H9 (cell line): Measurements from ENCODE around the gene SATB1. TPM values are rescaled to one million over a fixed set of nuclear protein-coding genes. Genes with fewer than 3 reads are reported as not detected.

Experiments
- DNase-seq: peaks from one replicate; pipeline ENCODE4 v3.0.0-alpha.2; 2017
- H2AFZ ChIP-seq: one replicate; pipeline ENCODE4 v1.6.1; 2013; ENCODE audit warnings: mild to moderate bottlenecking, low read length, control low read depth, moderate library complexity
- H2AK5ac ChIP-seq: 2 replicates; pipeline ENCODE4 v1.6.1; 2013; ENCODE audit warnings: low read length, control low read depth, mixed read lengths; ENCODE audit not compliant: insufficient read length
- H2BK120ac ChIP-seq: one replicate; pipeline ENCODE4 v1.6.1; 2013; ENCODE audit warnings: low read depth, mild to moderate bottlenecking, low read length, control low read depth, inconsistent platforms; ENCODE audit not compliant: poor library complexity, severe bottlenecking
- H2BK12ac ChIP-seq: 2 replicates; pipeline ENCODE4 v1.6.1; 2013; ENCODE audit warnings: low read length, control low read depth, mixed read lengths, low read depth; ENCODE audit not compliant: insufficient read length
- H2BK15ac ChIP-seq: 2 replicates; pipeline ENCODE4 v1.6.1; 2013; ENCODE audit warnings: low read depth, low read length, control low read depth
- H2BK20ac ChIP-seq: one replicate; pipeline ENCODE4 v1.6.1; 2013; ENCODE audit warnings: low read depth, mild to moderate bottlenecking, low read length, control low read depth, inconsistent platforms; ENCODE audit not compliant: poor library complexity, severe bottlenecking
- H2BK5ac ChIP-seq: 2 replicates; pipeline ENCODE4 v1.6.1; 2013; ENCODE audit warnings: low read length, control low read depth, mixed read lengths; ENCODE audit not compliant: insufficient read length
- H3K14ac ChIP-seq: 2 replicates; pipeline ENCODE4 v1.6.1; 2013; ENCODE audit warnings: low read length, control low read depth; ENCODE audit not compliant: insufficient read depth
- H3K18ac ChIP-seq: 2 replicates; pipeline ENCODE4 v1.6.1; 2013; ENCODE audit warnings: low read depth, mild to moderate bottlenecking, mixed read lengths, low read length, control low read depth; ENCODE audit not compliant: insufficient read length
- H3K23ac ChIP-seq: 2 replicates; pipeline ENCODE4 v1.6.1; 2013; ENCODE audit warnings: low read length, control low read depth, mixed read lengths, low read depth; ENCODE audit not compliant: insufficient read length
- H3K23me2 ChIP-seq: 2 replicates; pipeline ENCODE4 v1.6.1; 2013; ENCODE audit warnings: low read depth, mild to moderate bottlenecking, mixed read lengths, low read length, control low read depth; ENCODE audit not compliant: insufficient read length, poor library complexity, severe bottlenecking
- H3K27ac ChIP-seq: 2 replicates; pipeline ENCODE4 v1.5.1; 2013; ENCODE audit warnings: low read length, control low read depth, mixed read lengths, low read depth; ENCODE audit not compliant: insufficient read length
- H3K27me3 ChIP-seq: 2 replicates; pipeline ENCODE4 v1.6.1; 2013; ENCODE audit warnings: low read length, control low read depth, inconsistent platforms; ENCODE audit not compliant: insufficient read depth
- H3K4ac ChIP-seq: 2 replicates; pipeline ENCODE4 v1.6.1; 2013; ENCODE audit warnings: low read depth, mild to moderate bottlenecking, control low read depth, inconsistent platforms, low read length, moderate library complexity
- H3K4me1 ChIP-seq: 2 replicates; pipeline ENCODE4 v1.6.1; 2013; ENCODE audit warnings: low read length, control low read depth, inconsistent platforms; ENCODE audit not compliant: insufficient read depth
- H3K4me2 ChIP-seq: 2 replicates; pipeline ENCODE4 v1.6.1; 2013; ENCODE audit warnings: low read length, control low read depth, mixed read lengths; ENCODE audit not compliant: insufficient read length, insufficient read depth
- H3K56ac ChIP-seq: 2 replicates; pipeline ENCODE4 v1.6.1; 2013; ENCODE audit warnings: low read depth, mild to moderate bottlenecking, mixed read lengths, low read length, control low read depth; ENCODE audit not compliant: insufficient read length
- H3K79me1 ChIP-seq: 2 replicates; pipeline ENCODE4 v1.6.1; 2013; ENCODE audit warnings: low read depth, mild to moderate bottlenecking, moderate library complexity, low read length, control low read depth, inconsistent platforms; ENCODE audit not compliant: insufficient read depth, poor library complexity, severe bottlenecking
- H3K79me2 ChIP-seq: 2 replicates; pipeline ENCODE4 v1.6.1; 2013; ENCODE audit warnings: low read length, control low read depth, inconsistent platforms; ENCODE audit not compliant: insufficient read depth
- H3K9ac ChIP-seq: 2 replicates; pipeline ENCODE4 v1.6.1; 2013; ENCODE audit warnings: low read length, control low read depth, mixed read lengths; ENCODE audit not compliant: insufficient read length; ENCODE audit errors: extremely low read depth
- H3K9me3 ChIP-seq: one replicate; pipeline ENCODE4 v1.6.1; 2013; ENCODE audit warnings: low read depth, low read length, inconsistent platforms; ENCODE audit not compliant: control insufficient read depth
- H3T11ph ChIP-seq: one replicate; pipeline ENCODE4 v1.6.1; 2013; ENCODE audit warnings: mild to moderate bottlenecking, low read length, control low read depth, inconsistent platforms
- H4K20me1 ChIP-seq: one replicate; pipeline ENCODE4 v1.6.1; 2013; ENCODE audit not compliant: control insufficient read depth, insufficient read length, insufficient read depth
- H4K5ac ChIP-seq: 2 replicates; pipeline ENCODE4 v1.6.1; 2013; ENCODE audit warnings: low read depth, mild to moderate bottlenecking, mixed read lengths, low read length, control low read depth; ENCODE audit not compliant: insufficient read length
- H4K8ac ChIP-seq: replicated peaks from 2 replicates; pipeline ENCODE4 v1.6.1; 2013; ENCODE audit warnings: low read length, control low read depth, mixed read lengths, low read depth; ENCODE audit not compliant: insufficient read length
- H4K91ac ChIP-seq: 2 replicates; pipeline ENCODE4 v1.6.1; 2013; ENCODE audit warnings: low read depth, mild to moderate bottlenecking, moderate library complexity, mixed read lengths, low read length, control low read depth; ENCODE audit not compliant: insufficient read length
- H3K27ac Mint-ChIP-seq, 3 experiments: 2 replicates in 2 of 3; 3 replicates in 1 of 3; pipeline ENCODE4 v1.8.0; 2020 to 2021; ENCODE audit warnings: mixed read lengths in 3 of 3, mild to moderate bottlenecking in 1 of 3, moderate library complexity in 1 of 3
- H3K27me3 Mint-ChIP-seq: 2 replicates; pipeline ENCODE4 v1.8.0; 2021; ENCODE audit warnings: low read depth, mild to moderate bottlenecking, moderate library complexity, mixed read lengths
- H3K36me3 Mint-ChIP-seq, 3 experiments: 2 replicates in 2 of 3; 3 replicates in 1 of 3; pipeline ENCODE4 v1.8.0; 2020 to 2021; ENCODE audit warnings: low read depth in 3 of 3, mixed read lengths in 3 of 3; ENCODE audit not compliant: insufficient read depth in 1 of 3
- H3K4me1 Mint-ChIP-seq, 2 experiments: 2 replicates each; pipeline ENCODE4 v1.8.0; 2020; ENCODE audit warnings: mixed read lengths in 2 of 2
- H3K4me3 Mint-ChIP-seq, 2 experiments: 2 replicates in 1 of 2; 3 replicates in 1 of 2; pipeline ENCODE4 v1.8.0; 2020 to 2021; ENCODE audit warnings: mild to moderate bottlenecking in 2 of 2, mixed read lengths in 2 of 2, moderate library complexity in 1 of 2
- H3K9me3 Mint-ChIP-seq, 2 experiments: 2 replicates in 1 of 2; 3 replicates in 1 of 2; pipeline ENCODE4 v1.8.0; 2020; ENCODE audit warnings: mild to moderate bottlenecking in 2 of 2, mixed read lengths in 2 of 2, moderate library complexity in 1 of 2
- CTCF ChIP-seq: fragments of 200-600 bp; sonication (generic); conservative IDR thresholded peaks from 3 replicates; pipeline ENCODE4 v1.8.0; 2021; ENCODE audit warnings: antibody characterized with exemption, mild to moderate bottlenecking
- WGBS: extraction: QIAGEN DNeasy Blood & Tissue Kit; methylation state at CpG from one replicate; pipeline ENCODE4 v1.1.7; 2013; ENCODE audit warnings: missing lambda C conversion rate, low lambda C conversion rate, mixed read lengths; ENCODE audit not compliant: insufficient read length; ENCODE audit errors: extremely low coverage; 5-methylcytosine and 5-hydroxymethylcytosine counted together
- total RNA-seq: library from RNA; stranded (reverse); gene quantifications from 2 replicates; pipeline ENCODE4 v1.2.1, GENCODE V29; 2021

The SATB1 gene
- total RNA-seq, 1 experiment from 2014 or later = 30.7 TPM

GRCh38 chr3:18308096-18308650 lies 117.0 kb downstream of the SATB1 start:
- Histone ChIP-seq H3K4ac (no peak overlapping the region), H2AFZ (no peak overlapping the region)
- no peak for TF ChIP-seq CTCF

More at GRCh38 chr3:18308096-18308650, 117.0 kb downstream of the SATB1 start:
- Histone ChIP-seq H3K27me3 (no peaks in the 10 kb centered on the region), H2BK5ac (no peak overlapping the region), H3K4me1 (no peaks in the 10 kb centered on the region), H4K8ac (no peak overlapping the region), H2BK120ac (no peak overlapping the region), H2BK20ac (no peak overlapping the region), H3K4me2 (no peak overlapping the region), H3K14ac (no peak overlapping the region), H3K27ac (no peak overlapping the region), H3K9ac (no peak overlapping the region), H3K9me3 (no peaks in the 10 kb centered on the region), H4K91ac (no peak overlapping the region), H2AK5ac (no peak overlapping the region), H3K79me1 (no peaks in the 10 kb centered on the region), H3T11ph (no peak overlapping the region), H4K5ac (no peak overlapping the region), H2BK15ac (no peak overlapping the region), H2BK12ac (no peak overlapping the region), H3K56ac (no peak overlapping the region), H3K18ac (no peak overlapping the region), H3K79me2 (no peaks in the 10 kb centered on the region), H4K20me1 (no peaks in the 10 kb centered on the region), H3K23ac (no peak overlapping the region), H3K23me2 (no peaks in the 10 kb centered on the region)
- no peaks in the 10 kb centered on the region for H3K4me1 Mint-ChIP-seq
- H3K27me3 Mint-ChIP-seq = no peaks in the 10 kb centered on the region
- no peak overlapping the region for H3K27ac Mint-ChIP-seq
- no peak for DNase-seq
- no peaks in the 10 kb centered on the region for H3K36me3 Mint-ChIP-seq
- no peak overlapping the region for H3K4me3 Mint-ChIP-seq
- no CpG with 5 or more reads among the region's 5 CpGs for WGBS
- H3K9me3 Mint-ChIP-seq = no peaks in the 10 kb centered on the region
